GM19328 (cell line): ENCODE results near the gene EPHA6.

Experiments
- ATAC-seq: cut with Tn5 transposase; IDR thresholded peaks from one replicate; pipeline ENCODE4 v1.9.1; 2021; ENCODE audit warnings: mild to moderate bottlenecking, moderate library complexity; ENCODE audit not compliant: unreplicated experiment

Gene EPHA6

GRCh38 chr3:97687734-97688133 lies 873.3 kb downstream of the EPHA6 start:
- ATAC-seq: no peak

- no peak for ATAC-seq
Observed at GRCh38 chr3:97689111-97689510, 874.7 kb downstream of the EPHA6 start.

- ATAC-seq: no peak
Observed at GRCh38 chr3:97689962-97690361, 875.6 kb downstream of the EPHA6 start.

GRCh38 chr3:97691354-97691753 lies 877.0 kb downstream of the EPHA6 start:
- no peak for ATAC-seq

- ATAC-seq: no peak
Observed at GRCh38 chr3:97692389-97692788, 878.0 kb downstream of the EPHA6 start.

- no peak for ATAC-seq
Observed at GRCh38 chr3:97692831-97693230, 878.4 kb downstream of the EPHA6 start.

GRCh38 chr3:97694876-97695275 lies 880.5 kb downstream of the EPHA6 start:
- ATAC-seq: no peak

- ATAC-seq: no peak
Observed at GRCh38 chr3:97698691-97699090, 884.3 kb downstream of the EPHA6 start.

- no peak for ATAC-seq
Observed at GRCh38 chr3:97699889-97700288, 885.5 kb downstream of the EPHA6 start.

GRCh38 chr3:97705764-97706163 lies 891.4 kb downstream of the EPHA6 start:
- ATAC-seq: no peak

- ATAC-seq: no peak
Observed at GRCh38 chr3:97706226-97706625, 891.8 kb downstream of the EPHA6 start.

GRCh38 chr3:97711654-97712053 lies 897.3 kb downstream of the EPHA6 start:
- no peak for ATAC-seq

GRCh38 chr3:97712919-97713318 lies 898.5 kb downstream of the EPHA6 start:
- ATAC-seq: no peak

- ATAC-seq: no peak
Observed at GRCh38 chr3:97713634-97714033, 899.2 kb downstream of the EPHA6 start.

GRCh38 chr3:97719156-97719821 lies 904.9 kb downstream of the EPHA6 start:
- ATAC-seq: peak; percentile 87

GRCh38 chr3:97720417-97720816 lies 906.0 kb downstream of the EPHA6 start:
- no peak for ATAC-seq

GRCh38 chr3:97721446-97721845 lies 907.1 kb downstream of the EPHA6 start:
- no peak for ATAC-seq

GRCh38 chr3:97736928-97737327 lies 922.5 kb downstream of the EPHA6 start:
- no peak for ATAC-seq

GRCh38 chr3:97738761-97739160 lies 924.4 kb downstream of the EPHA6 start:
- ATAC-seq: no peak

- ATAC-seq: no peak
Observed at GRCh38 chr3:97742036-97742435, 927.6 kb downstream of the EPHA6 start.

GRCh38 chr3:97744289-97744688 lies 929.9 kb downstream of the EPHA6 start:
- ATAC-seq: no peak

GRCh38 chr3:97763586-97764406 lies 949.4 kb downstream of the EPHA6 start:
- no peak for ATAC-seq
